HEK293T (cell line): ENCODE measurements around the gene DRC1.

ENCODE experiments used
- BHLHE40 ChIP-seq: fragments of 450-650 bp; IDR thresholded peaks from 2 replicates; pipeline ENCODE4 v1.6.1; 2016; ENCODE audit warnings: mild to moderate bottlenecking, moderate library complexity, borderline replicate concordance
- ELF4 ChIP-seq: fragments of 450-650 bp; IDR thresholded peaks from 2 replicates; pipeline ENCODE4 v1.6.1; 2017; ENCODE audit warnings: antibody characterized with exemption
- FOXA1 ChIP-seq: fragments of 450-650 bp; IDR thresholded peaks from 2 replicates; pipeline ENCODE4 v1.6.1; 2016; ENCODE audit warnings: mild to moderate bottlenecking
- FOXK2 ChIP-seq: fragments of 450-650 bp; IDR thresholded peaks from 2 replicates; pipeline ENCODE4 v1.6.1; 2016; ENCODE audit warnings: mild to moderate bottlenecking
- FOXM1 ChIP-seq: fragments of 450-650 bp; IDR thresholded peaks from 2 replicates; pipeline ENCODE4 v1.6.1; 2017; ENCODE audit warnings: mild to moderate bottlenecking, borderline replicate concordance
- NFRKB ChIP-seq: fragments of 450-650 bp; IDR thresholded peaks from 2 replicates; pipeline ENCODE4 v1.6.1; 2016; ENCODE audit warnings: mild to moderate bottlenecking, moderate library complexity
- TF ChIP-seq, protein P1 (sequence below): fragments of 450-650 bp; IDR thresholded peaks from 2 replicates; pipeline ENCODE4 v1.6.1; 2016

DNA sequence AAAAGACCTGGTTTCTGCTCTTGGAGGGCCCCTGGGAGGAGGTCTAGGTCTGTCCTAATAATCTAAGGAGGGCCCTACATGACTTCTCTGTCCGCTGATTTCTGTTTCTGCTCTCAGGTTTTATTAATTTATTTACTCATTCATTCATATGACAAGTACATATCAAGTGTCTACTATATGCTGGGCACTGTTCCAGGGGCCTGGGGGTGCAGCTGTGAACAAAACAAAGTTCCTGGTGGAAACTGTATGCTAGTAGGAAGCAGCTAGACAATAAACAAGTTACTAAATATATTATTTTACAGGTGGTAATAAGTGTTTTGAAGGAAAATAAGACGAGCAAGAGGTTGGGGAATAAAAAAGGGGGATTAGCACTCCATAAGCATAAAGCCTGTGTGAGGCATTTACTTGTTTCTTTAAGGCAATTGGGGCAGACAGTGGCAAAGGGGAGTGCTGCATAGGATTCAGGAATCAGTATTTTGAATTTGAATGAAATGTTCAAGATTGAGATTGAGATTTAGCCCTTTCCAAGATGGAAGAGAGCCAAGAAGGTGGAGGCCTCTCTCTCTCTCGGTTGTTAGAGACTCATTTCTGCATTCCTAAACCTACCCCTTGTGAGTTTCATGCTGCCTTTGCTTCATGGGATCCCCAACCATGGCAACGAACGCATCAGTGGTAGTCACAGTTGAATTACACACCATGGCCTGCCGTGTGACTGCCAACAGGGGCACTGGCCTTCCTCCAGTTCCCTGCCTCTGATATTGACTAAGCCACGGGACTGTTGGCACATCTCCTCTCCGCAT lies 28.3 kb downstream of the DRC1 start:
- TF ChIP-seq BHLHE40 (no peak), FOXK2 (no peak), ELF4 (no peak), FOXA1 (no peak), FOXM1 (no peak), NFRKB (no peak)
- TF ChIP-seq, protein P1, sequence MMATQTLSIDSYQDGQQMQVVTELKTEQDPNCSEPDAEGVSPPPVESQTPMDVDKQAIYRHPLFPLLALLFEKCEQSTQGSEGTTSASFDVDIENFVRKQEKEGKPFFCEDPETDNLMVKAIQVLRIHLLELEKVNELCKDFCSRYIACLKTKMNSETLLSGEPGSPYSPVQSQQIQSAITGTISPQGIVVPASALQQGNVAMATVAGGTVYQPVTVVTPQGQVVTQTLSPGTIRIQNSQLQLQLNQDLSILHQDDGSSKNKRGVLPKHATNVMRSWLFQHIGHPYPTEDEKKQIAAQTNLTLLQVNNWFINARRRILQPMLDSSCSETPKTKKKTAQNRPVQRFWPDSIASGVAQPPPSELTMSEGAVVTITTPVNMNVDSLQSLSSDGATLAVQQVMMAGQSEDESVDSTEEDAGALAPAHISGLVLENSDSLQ = no peak
